DMS 273 (cell line): Measurements from ENCODE around the gene SEC22C.
"Not testable (repeated sequence)": the region's sequence is repeated elsewhere in the genome, so short reads cannot be mapped to it uniquely, and the experiment has no call there.

Experiments
- DNase-seq: peaks from one replicate; lab custom pipeline; 2025; ENCODE audit not compliant: unreplicated experiment; lab: John Stamatoyannopoulos, UW

The SEC22C gene

GRCh38 chr3:42581400-42581708 is 413 bp downstream of the SEC22C start:
- DNase-seq, result peak; percentile 69

- DNase-seq, result not testable (repeated sequence)
Observed at GRCh38 chr3:42579346-42579745, 2.4 kb downstream of the SEC22C start.

DNA sequence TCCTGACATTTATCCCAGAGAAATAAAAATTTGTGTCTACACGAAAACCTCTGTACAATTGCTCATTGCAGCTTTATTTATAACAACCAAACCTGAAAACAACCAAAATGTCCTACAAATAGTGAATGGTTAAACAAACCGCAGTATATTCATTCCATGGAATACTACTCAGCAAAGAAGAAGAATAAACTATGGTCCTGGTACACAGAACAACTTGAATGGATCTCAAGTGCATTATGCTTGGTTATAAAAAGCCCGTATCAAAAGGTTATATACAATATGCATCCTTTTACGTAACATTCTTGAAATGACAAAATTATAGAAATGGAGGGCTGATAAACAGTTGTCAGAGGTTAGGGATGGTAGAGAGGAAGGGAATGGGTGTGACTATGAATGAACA is 3.7 kb downstream of the SEC22C start:
- DNase-seq, result no peak

DNA sequence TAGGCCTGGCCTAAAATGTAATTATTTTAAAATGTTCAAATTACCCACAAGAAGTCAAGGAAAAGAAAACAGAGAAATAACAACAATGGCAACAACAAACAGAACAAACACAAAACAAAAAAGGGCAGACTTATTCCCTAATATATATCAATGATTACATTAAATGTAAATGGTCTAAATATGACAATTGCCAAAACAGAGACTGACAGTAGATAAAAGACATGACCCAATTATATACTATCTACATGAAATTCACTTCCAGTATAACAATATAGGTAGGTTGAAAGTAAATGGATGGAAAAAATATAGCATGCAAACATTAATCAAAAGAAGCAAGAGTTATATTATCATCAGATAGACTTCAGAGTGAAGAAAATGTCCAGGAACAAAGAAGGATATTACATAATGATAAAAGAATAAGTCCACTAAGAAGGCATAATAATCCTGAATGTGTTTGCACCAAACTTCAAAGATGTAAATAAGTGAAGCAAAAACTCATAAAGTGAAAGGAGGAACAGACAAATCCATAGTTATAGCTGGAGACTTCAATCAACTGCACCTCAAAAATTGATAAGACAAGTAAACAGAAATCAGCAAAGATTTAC is 6.5 kb downstream of the SEC22C start:
- no peak for DNase-seq

- DNase-seq, result peak; percentile 66
Observed at GRCh38 chr3:42572278-42572677, 9.5 kb downstream of the SEC22C start.

GRCh38 chr3:42569593-42570142 is 12.1 kb downstream of the SEC22C start:
- no peak for DNase-seq

DNA sequence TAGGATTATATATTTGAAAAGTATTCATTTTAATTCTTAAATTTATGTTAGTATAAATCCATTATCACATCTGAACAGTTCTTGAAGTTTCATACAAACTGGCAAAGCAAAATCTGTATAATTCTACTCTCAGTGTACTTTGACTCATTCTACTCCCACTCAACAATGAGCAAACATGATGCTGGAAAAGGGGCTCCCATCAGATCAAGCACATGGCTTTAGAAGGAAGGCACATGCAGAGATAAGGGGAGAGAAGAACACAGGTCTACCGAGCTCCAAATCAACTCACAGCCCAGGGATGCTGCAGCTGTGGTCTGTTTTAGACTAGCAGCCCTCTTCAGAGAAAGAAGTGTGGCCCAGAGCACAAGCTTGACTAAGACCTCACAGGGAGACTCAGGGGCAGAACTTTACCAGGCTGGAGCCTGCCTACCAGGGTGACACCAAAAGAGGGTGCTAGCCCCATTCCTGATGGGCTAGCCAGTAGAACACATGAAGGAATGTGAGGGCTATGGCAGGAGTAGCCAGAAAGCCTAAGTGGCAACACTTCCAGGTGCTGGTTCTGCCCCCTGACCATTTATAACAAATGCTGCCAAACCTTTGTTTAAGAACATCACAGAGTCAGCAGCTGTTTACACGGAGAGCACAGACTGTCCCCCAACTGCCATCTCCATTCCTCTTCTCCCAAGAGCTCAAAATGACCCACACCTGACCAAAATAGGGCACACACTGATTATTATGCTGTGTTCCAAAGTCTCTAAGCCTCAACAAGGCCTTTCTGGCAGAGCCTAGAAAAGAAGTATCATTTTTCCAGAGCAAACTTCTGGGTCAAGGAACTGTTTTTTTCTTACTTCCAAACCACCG is 19.5 kb downstream of the SEC22C start:
- no peak for DNase-seq

DNA sequence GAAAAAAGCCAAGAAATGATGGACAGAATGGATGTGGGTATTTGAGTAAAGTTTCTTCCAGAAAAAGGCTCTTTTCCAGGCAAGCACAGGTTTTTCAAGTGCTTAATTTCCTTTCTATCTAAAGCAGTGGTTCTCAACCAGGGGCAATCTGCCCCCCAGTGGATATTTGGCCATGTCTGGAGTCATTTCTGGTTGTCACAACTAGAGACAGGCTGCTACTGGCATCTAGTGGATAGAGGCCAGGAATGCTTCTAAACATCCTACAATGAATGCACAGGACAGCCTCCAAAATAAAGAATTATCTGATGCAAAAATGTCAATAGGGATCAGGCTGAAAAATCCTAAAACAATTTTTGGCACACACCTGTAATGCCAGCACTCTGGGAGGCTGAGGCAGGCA is 23.9 kb downstream of the SEC22C start:
- peak; percentile 29 for DNase-seq

DNA sequence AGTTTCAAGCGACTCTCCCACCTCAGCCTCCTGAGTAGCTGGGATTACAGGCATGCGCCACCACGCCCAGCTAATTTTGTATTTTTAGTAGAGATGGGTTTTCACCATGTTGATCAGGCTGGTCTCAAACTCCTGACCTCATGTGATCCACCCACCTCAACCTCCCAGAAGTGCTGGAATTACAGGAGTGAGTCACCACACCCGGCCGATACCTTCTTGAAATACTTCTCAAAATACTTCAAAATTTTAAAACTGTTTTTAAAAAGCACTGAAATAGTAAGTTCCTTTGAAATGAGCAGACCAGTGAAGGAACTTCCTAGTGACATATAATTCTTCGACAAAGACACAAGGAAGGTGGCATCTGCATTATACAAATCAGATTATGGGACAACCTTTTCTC is 24.9 kb downstream of the SEC22C start:
- DNase-seq, result not testable (repeated sequence)

DNA sequence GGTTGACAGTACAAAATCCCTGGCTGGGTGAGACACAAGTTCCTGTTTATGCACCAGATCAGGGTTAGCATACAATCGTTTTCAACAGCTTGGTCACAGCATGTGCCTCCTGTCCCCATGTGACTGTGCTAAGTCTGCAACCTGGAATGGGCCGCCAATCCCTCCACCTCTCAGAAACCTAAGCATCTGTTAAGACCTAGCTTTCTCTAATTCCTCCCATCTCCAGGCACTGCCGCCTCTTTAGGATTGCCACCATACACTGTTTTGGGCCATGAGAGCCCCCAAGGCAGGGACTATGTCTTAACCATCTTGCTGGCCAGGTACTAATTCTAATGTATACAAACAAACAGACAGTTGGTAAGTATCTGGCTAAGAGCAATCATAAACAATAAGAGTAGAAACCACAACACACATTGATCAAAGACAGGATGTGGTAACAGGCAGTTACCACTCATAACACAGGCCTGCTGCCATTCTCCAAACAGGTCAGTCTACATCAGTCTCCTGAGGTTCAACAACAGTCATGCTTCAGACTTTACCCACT is 25.6 kb downstream of the SEC22C start:
- DNase-seq, result no peak

DNA sequence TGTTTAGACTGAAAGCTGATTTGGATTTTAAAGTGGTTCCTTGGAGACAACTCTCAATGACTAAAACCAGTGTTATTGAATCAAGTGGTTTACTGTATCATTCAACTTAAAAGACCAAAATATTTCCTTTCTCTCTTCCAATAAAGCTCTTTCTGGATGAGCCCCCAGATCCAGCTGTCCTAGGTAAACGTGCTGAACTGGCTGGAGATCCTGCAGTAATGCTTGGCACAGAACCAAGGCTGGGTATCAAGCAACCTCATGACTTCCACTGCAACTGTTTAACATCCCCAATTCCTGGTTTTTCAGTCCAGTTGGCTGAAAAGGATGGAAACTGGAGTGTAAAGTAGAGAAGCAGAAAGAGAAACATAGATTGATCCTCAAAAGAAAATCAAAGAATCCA is 28.9 kb downstream of the SEC22C start:
- no peak for DNase-seq

- no peak for DNase-seq
Observed at GRCh38 chr3:42550250-42550649, 31.5 kb downstream of the SEC22C start.

- DNase-seq, result no peak
Observed at GRCh38 chr3:42549131-42549530, 32.6 kb downstream of the SEC22C start.

DNA sequence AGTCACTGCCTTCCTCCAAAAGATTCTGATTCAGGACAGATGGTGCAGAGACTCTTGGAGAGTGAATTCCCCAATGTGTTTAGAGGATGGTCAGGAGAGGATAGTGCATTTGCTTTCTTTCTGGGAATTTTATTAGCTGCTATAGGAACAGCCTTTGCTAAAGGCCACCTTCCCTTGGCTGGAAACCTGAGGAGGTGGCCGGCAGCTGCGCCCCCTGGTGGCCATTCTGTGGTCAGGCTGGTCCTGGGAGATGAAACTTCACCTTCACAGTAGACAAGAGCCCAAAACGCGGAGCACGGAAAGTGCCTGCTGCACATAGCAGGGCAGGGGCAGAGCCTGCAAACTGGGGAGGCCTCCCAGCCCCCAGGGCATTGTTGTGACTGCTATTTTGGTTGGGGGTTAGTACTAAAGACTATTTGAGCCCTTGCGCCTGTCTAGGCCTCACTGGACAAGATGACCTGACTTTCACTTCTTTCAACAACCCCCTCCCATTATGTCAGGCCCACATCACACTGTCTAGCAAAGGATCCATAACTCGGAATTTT is 34.3 kb downstream of the SEC22C start:
- peak; percentile 75 for DNase-seq

- DNase-seq, result no peak
Observed at GRCh38 chr3:42546691-42547213, 35.0 kb downstream of the SEC22C start.

DNA sequence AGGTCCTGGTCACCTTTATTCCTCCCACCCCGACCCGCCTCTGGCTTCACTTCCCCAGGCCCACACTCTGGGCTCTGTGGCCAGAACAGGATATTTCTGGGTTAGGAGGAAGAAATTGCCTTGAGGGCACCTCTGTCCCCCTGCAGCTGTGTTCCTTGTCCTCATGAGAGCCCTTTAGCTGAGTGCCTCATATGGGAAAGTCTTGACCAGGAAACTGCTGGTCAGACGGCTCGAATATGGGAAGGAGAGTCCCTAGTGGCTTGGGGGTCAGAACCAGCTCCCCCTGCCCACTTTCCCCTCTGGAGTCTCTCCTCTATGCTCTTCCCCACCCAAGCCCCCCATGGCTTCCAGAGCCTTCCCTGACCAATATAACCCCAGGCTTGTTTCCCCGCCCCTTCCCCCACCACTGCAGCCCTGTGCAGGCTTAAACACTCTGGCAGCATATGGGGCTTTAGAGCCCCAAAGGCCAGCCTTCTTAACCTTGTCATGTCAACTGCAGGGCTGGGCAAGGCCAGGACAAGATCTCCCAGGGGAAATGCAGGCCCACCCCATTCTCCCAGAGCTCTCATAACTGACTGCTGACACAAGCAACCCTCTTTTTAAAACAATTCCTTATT is 36.4 kb downstream of the SEC22C start:
- DNase-seq, result no peak

GRCh38 chr3:42544492-42545283 is 37.1 kb downstream of the SEC22C start:
- no peak for DNase-seq

- no peak for DNase-seq
Observed at GRCh38 chr3:42541079-42541478, 40.7 kb downstream of the SEC22C start.

- peak; percentile 53 for DNase-seq
Observed at GRCh38 chr3:42539871-42540714, 41.7 kb downstream of the SEC22C start.
